Measurements from ENCODE around the gene COL4A1.

Gene COL4A1

DNA sequence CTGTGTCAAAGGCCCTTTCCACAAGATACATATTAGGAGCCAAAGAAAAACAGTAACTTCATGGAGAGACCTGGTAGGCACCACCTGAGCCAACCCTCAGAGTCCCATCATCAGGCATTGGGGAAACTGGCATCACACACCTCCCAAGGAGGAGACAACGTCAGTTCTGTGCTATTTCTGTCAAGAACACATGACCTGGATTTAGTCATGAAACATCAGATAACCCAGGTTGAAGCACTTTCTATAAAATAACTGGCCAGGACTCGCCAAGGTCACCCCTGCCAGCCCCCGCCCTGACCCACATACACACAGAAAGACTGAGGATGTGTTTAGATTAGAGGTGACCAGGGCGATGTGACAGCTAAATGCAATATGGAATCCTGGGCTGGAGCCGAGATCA, 35.6 kb downstream of the COL4A1 start:
- TF ChIP-seq ARNT (IDR thresholded peaks at IDR 0.05) (no peak), LEF1 (IDR thresholded peaks at IDR 0.05; ENCODE audit: borderline replicate concordance) (no peak), PKNOX1 (IDR thresholded peaks at IDR 0.05) (no peak), FOXA1 (IDR thresholded peaks at IDR 0.05) (no peak), L3MBTL2 (conservative IDR thresholded peaks at IDR 0.05) (no peak), SP1 (IDR thresholded peaks at IDR 0.05) (no peak), FOXM1 (IDR thresholded peaks at IDR 0.05; ENCODE audit: borderline replicate concordance) (no peak), NFRKB (IDR thresholded peaks at IDR 0.05) (no peak), BHLHE40 (IDR thresholded peaks at IDR 0.05; ENCODE audit: borderline replicate concordance) (no peak), ELF4 (IDR thresholded peaks at IDR 0.05) (no peak)
- CTCF ChIA-PET: interaction anchor here (0.5 kb wide), 1 partner anchor 581 kb away, joined by 3 read pairs; no protein-coding TSS in a partner anchor
- POLR2A ChIA-PET: no interaction called here
- DNase-seq (ENCODE audit: extremely low spot score): no peak

DNA sequence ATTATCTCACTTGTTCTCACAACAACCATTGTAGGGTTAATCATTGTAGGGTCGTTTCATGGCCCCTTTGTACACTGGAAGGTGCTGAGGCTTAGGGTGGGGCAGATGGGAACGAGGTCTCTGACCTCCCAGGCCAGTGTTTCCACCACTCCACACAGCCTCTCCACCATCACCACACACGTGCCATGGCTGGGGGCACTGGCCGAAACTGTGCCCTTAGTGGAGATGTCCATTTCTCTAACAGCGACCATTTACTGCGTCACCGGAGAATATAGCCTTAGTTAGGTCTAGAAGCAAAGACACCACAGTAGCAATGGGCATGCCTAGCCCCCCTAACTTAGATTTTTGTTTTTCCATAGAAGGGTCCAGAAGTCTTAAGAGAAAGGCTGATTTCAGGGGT, 36.5 kb downstream of the COL4A1 start:
- DNase-seq (ENCODE audit: extremely low spot score): no peak
- TF ChIP-seq BHLHE40 (IDR thresholded peaks at IDR 0.05; ENCODE audit: borderline replicate concordance) (no peak), CTBP1 (IDR thresholded peaks at IDR 0.05; ENCODE audit: borderline replicate concordance) (no peak), ZNF384 (IDR thresholded peaks at IDR 0.05) (no peak), SP1 (IDR thresholded peaks at IDR 0.05) (no peak), ARNT (IDR thresholded peaks at IDR 0.05) (no peak), TARDBP (IDR thresholded peaks at IDR 0.05) (no peak), LEF1 (IDR thresholded peaks at IDR 0.05; ENCODE audit: borderline replicate concordance) (no peak), FOXM1 (IDR thresholded peaks at IDR 0.05; ENCODE audit: borderline replicate concordance) (no peak)
- ChIA-PET CTCF (no interaction called here), POLR2A (no interaction called here)

GRCh38 chr13:110269509-110270185, 37.3 kb downstream of the COL4A1 start:
- POLR2A ChIA-PET: no interaction called here
- CTCF ChIA-PET: no interaction called here
- no peak for DNase-seq (ENCODE audit: extremely low spot score)
- TF ChIP-seq CTBP1 (IDR thresholded peaks at IDR 0.05; ENCODE audit: borderline replicate concordance): no peak
- no peak for TF ChIP-seq FOXM1 (IDR thresholded peaks at IDR 0.05; ENCODE audit: borderline replicate concordance)
- no peak for TF ChIP-seq SUZ12 (IDR thresholded peaks at IDR 0.05)
- no peak for TF ChIP-seq FOXK2 (IDR thresholded peaks at IDR 0.05)
- TF ChIP-seq SP1 (IDR thresholded peaks at IDR 0.05): no peak
- no peak for TF ChIP-seq FOXA1 (IDR thresholded peaks at IDR 0.05)
- TF ChIP-seq ARNT (IDR thresholded peaks at IDR 0.05): no peak
- TF ChIP-seq ZNF384 (IDR thresholded peaks at IDR 0.05): no peak
- TF ChIP-seq BHLHE40 (IDR thresholded peaks at IDR 0.05; ENCODE audit: borderline replicate concordance): no peak
- no peak for TF ChIP-seq TARDBP (IDR thresholded peaks at IDR 0.05)
- no peak for TF ChIP-seq ELF4 (IDR thresholded peaks at IDR 0.05)
- TF ChIP-seq HDGF (IDR thresholded peaks at IDR 0.05; ENCODE audit: borderline replicate concordance): no peak
- TF ChIP-seq NFRKB (IDR thresholded peaks at IDR 0.05): no peak
- TF ChIP-seq L3MBTL2 (conservative IDR thresholded peaks at IDR 0.05): no peak
- TF ChIP-seq PKNOX1 (IDR thresholded peaks at IDR 0.05): no peak
- no peak for TF ChIP-seq LEF1 (IDR thresholded peaks at IDR 0.05; ENCODE audit: borderline replicate concordance)

DNA sequence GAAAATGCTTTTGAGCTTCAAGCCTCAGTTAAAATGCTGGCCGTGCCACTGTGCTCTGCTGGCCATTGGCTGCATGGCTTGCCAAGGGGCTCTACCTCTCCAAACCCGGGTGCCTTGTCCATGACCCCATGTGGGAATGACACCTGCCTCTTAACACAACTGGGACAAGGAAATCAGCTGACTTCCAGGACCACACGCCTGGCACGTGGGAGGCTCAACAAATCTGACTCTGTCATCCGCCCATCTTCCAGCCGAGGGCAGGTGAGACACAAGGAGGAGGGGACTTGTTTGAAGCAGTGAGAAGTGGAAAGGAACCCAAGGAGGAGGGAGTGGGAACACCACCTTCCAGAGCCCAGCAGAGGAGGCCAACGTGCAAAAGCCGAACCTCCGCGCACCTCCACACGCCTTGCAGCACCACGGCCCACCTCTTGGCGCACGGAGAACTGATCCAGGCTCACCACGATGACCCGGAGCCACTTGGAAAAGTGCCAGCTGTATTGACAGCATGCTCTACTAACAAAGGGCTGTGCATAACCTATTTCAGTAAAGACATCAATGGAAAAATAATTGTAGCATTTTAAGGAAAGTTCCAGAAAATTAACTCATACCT, 38.3 kb downstream of the COL4A1 start:
- TF ChIP-seq FOXK2 (IDR thresholded peaks at IDR 0.05) (no peak), L3MBTL2 (conservative IDR thresholded peaks at IDR 0.05) (no peak), SUZ12 (IDR thresholded peaks at IDR 0.05) (no peak), LEF1 (IDR thresholded peaks at IDR 0.05; ENCODE audit: borderline replicate concordance) (no peak), ARNT (IDR thresholded peaks at IDR 0.05) (no peak), HDGF (IDR thresholded peaks at IDR 0.05; ENCODE audit: borderline replicate concordance) (no peak), ELF4 (IDR thresholded peaks at IDR 0.05) (no peak), FOXA1 (IDR thresholded peaks at IDR 0.05) (no peak)
- ChIA-PET CTCF (no interaction called here), POLR2A (no interaction called here)
- no peak for DNase-seq (ENCODE audit: extremely low spot score)

- no peak for DNase-seq (ENCODE audit: extremely low spot score)
- TF ChIP-seq SP1 (IDR thresholded peaks at IDR 0.05) (no peak), NFRKB (IDR thresholded peaks at IDR 0.05) (no peak), SUZ12 (IDR thresholded peaks at IDR 0.05) (no peak), BHLHE40 (IDR thresholded peaks at IDR 0.05; ENCODE audit: borderline replicate concordance) (no peak), HDGF (IDR thresholded peaks at IDR 0.05; ENCODE audit: borderline replicate concordance) (no peak), ZNF384 (IDR thresholded peaks at IDR 0.05) (no peak), FOXM1 (IDR thresholded peaks at IDR 0.05; ENCODE audit: borderline replicate concordance) (no peak), FOXK2 (IDR thresholded peaks at IDR 0.05) (no peak), TARDBP (IDR thresholded peaks at IDR 0.05) (no peak), CTBP1 (IDR thresholded peaks at IDR 0.05; ENCODE audit: borderline replicate concordance) (no peak)
- ChIA-PET CTCF (no interaction called here), POLR2A (no interaction called here)
Observed at GRCh38 chr13:110268061-110268460, 38.9 kb downstream of the COL4A1 start.

- CTCF ChIA-PET: no interaction called here
- TF ChIP-seq ZNF384 (IDR thresholded peaks at IDR 0.05) (no peak), ARNT (IDR thresholded peaks at IDR 0.05) (no peak), SUZ12 (IDR thresholded peaks at IDR 0.05) (no peak), ELF4 (IDR thresholded peaks at IDR 0.05) (no peak), TARDBP (IDR thresholded peaks at IDR 0.05) (no peak), LEF1 (IDR thresholded peaks at IDR 0.05; ENCODE audit: borderline replicate concordance) (no peak), SP1 (IDR thresholded peaks at IDR 0.05) (no peak), PKNOX1 (IDR thresholded peaks at IDR 0.05) (no peak), FOXK2 (IDR thresholded peaks at IDR 0.05) (no peak), CTBP1 (IDR thresholded peaks at IDR 0.05; ENCODE audit: borderline replicate concordance) (no peak), BHLHE40 (IDR thresholded peaks at IDR 0.05; ENCODE audit: borderline replicate concordance) (no peak), FOXM1 (IDR thresholded peaks at IDR 0.05; ENCODE audit: borderline replicate concordance) (no peak)
- DNase-seq (ENCODE audit: extremely low spot score): no peak
- POLR2A ChIA-PET: no interaction called here
Observed at GRCh38 chr13:110266983-110267382, 40.0 kb downstream of the COL4A1 start.

All from HEK293T (cell line).